GM19463 (cell line): ENCODE measurements around the gene RMND5A.

Source experiments
- ATAC-seq: cut with Tn5 transposase; IDR thresholded peaks from one replicate; pipeline ENCODE4 v1.9.1; 2021; ENCODE audit warnings: mild to moderate bottlenecking, moderate library complexity; ENCODE audit not compliant: unreplicated experiment

RMND5A gene

GRCh38 chr2:86825036-86825692 lies 105.1 kb downstream of the RMND5A start:
- no peak for ATAC-seq

- ATAC-seq: no peak
These were observed 105.7 kb downstream of the RMND5A start for GRCh38 chr2:86825693-86826381.

GRCh38 chr2:86826951-86827350 lies 106.9 kb downstream of the RMND5A start:
- no peak for ATAC-seq
